ENCODE results near the gene ECE1. TPM values are rescaled to one million over a fixed set of nuclear protein-coding genes. Genes with fewer than 3 reads are reported as not detected.

Gene ECE1
- total and polyA plus RNA-seq, 2 of the 4 experiments (the other 2 are of a cell fraction): 61.8 to 124 TPM

DNA sequence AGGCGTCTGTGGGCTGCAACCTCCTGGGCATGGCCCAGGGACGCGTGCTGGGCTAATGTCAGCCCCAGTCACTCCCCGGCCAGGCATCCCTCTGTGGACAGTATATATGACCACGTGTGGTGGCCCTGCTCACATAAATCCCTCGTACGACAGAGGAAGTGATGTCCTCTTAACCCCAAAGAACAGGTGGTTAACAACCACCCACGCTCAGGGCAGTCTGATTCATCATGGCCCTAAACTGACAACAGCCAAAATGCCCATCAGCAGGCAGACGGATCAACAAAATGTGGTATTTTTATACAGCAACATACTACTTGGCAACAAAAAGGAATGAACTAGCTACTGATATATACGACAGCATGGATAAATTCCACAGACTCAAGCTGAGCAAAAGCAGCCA, 51.0 kb downstream of the ECE1 start:
- Histone ChIP-seq H3K36me3 (ENCODE audit: control insufficient read depth, insufficient read depth, low read length) (peaks cover 73% of the 10 kb centered on the region), H3K4ac (ENCODE audit: low read depth, low read length) (no peak overlapping the region), H3K27me3 (ENCODE audit: control insufficient read depth, insufficient read depth, low read length) (no peaks in the 10 kb centered on the region), H3K4me1 (ENCODE audit: control insufficient read depth, insufficient read depth, low read length) (peaks cover 12% of the 10 kb centered on the region), H3K27ac (ENCODE audit: insufficient read depth, low read length) (no peak overlapping the region), H4K5ac (ENCODE audit: low read depth, low read length) (peak overlapping the region; percentile 14; the same call in 1 of the 2 replicates), H2BK120ac (ENCODE audit: low read depth, low read length) (no peak overlapping the region), H3K4me2 (ENCODE audit: low read depth, low read length) (no peak overlapping the region), H2BK15ac (ENCODE audit: low read depth, low read length) (no peak overlapping the region; the same call in 2 of the 3 replicates), H3K56ac (ENCODE audit: extremely low read depth, insufficient read depth, low read length) (no peak overlapping the region), H2BK5ac (ENCODE audit: low read depth, low read length, poor library complexity, severe bottlenecking) (peak overlapping the region; percentile 68), H4K8ac (ENCODE audit: low read depth in 2 of 2, low read length in 2 of 2) (peak overlapping the region in 1 of 2 experiments; percentile 6; a peak in 1 of 4 replicates), H2BK20ac (ENCODE audit: low read depth, low read length) (no peak overlapping the region), H3K23ac (ENCODE audit: low read depth, low read length) (no peak overlapping the region), H3K79me1 (ENCODE audit: low read depth in 1 of 2, low read length in 2 of 2) (peaks cover 7 to 37% of the 10 kb centered on the region in 2 experiments; a peak in 3 of 4 replicates), H3K9me3 (ENCODE audit: control insufficient read depth, insufficient read depth, low read length) (no peaks in the 10 kb centered on the region), H3K4me3 (ENCODE audit: insufficient read depth, low read depth, low read length) (no peak overlapping the region), H3K9me1 (ENCODE audit: insufficient read depth, low read length) (peaks cover 19% of the 10 kb centered on the region; the same call in 1 of the 2 replicates), H3K14ac (replicated peaks; ENCODE audit: low read depth, low read length) (0 out of 2 replicates have a peak overlapping the region, but pooled peaks have one; percentile 19), H3K18ac (ENCODE audit: low read depth, low read length) (no peak overlapping the region; the same call in 1 of the 2 replicates), H4K20me1 (ENCODE audit: insufficient read depth, low read length) (no peaks in the 10 kb centered on the region), H2AK5ac (ENCODE audit: low read depth, low read length) (peak overlapping the region; percentile 2; the same call in 1 of the 2 replicates), H2AFZ (replicated peaks; ENCODE audit: low read length, poor library complexity) (no peak overlapping the region), H3K9ac (ENCODE audit: low read depth, low read length) (no peak overlapping the region), H2AK9ac (replicated peaks; ENCODE audit: low read depth, low read length, poor library complexity) (peak overlapping the region; percentile 4), H4K91ac (ENCODE audit: insufficient read depth, low read depth, low read length) (no peak overlapping the region; the same call in 1 of the 2 replicates)
- BruUV-seq (replicated peaks): no TSS peak
- WGBS, 2 experiments (ENCODE audit: extremely low coverage in 2 of 2, insufficient read length in 1 of 2): 53% methylated on average over 3 of the region's 10 CpGs; no CpG with 5 or more reads in 1 of the 2 experiments
- DNase-seq: peak; percentile 55
- POLR2A ChIA-PET (ENCODE audit: unreplicated experiment): no interaction called here
- intact Hi-C loops (cut with micrococcal nuclease) (no loop called here), in situ Hi-C loops (cut with MboI; ENCODE audit: low sequenced_read_pairs) (no loop called here), dilution Hi-C loops (cut with HindIII; ENCODE audit: low sequenced_read_pairs, unreplicated experiment) (no loop called here)
- CTCF ChIA-PET: interaction anchor here (1.5 kb wide), 1 partner anchor 22 kb away, joined by 3 read pairs; no protein-coding TSS in a partner anchor
- no peak for ATAC-seq (ENCODE audit: low read depth)
- TF ChIP-seq FOS (IDR thresholded peaks at IDR 0.05; ENCODE audit: low read depth, low read length) (no peak), CHD1 (IDR thresholded peaks at IDR 0.05; ENCODE audit: low read depth, low read length) (no peak), NFE2L2 (IDR thresholded peaks at IDR 0.05; ENCODE audit: low read depth, low read length) (no peak), MAFK (IDR thresholded peaks at IDR 0.05; ENCODE audit: low read depth, low read length) (no peak), RCOR1 (IDR thresholded peaks at IDR 0.05; ENCODE audit: insufficient replicate concordance, low read length) (no peak), SMC3 (IDR thresholded peaks at IDR 0.05; ENCODE audit: low read depth, low read length) (no peak)
- TF ChIP-seq, protein P1, sequence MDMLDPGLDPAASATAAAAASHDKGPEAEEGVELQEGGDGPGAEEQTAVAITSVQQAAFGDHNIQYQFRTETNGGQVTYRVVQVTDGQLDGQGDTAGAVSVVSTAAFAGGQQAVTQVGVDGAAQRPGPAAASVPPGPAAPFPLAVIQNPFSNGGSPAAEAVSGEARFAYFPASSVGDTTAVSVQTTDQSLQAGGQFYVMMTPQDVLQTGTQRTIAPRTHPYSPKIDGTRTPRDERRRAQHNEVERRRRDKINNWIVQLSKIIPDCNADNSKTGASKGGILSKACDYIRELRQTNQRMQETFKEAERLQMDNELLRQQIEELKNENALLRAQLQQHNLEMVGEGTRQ (IDR thresholded peaks at IDR 0.05; ENCODE audit: low read depth, low read length): no peak

All from IMR-90 (cell line).